Endodermal cell (in vitro differentiated cells): ENCODE measurements around the gene KIF3A. TPM values are rescaled to one million over a fixed set of nuclear protein-coding genes. Genes with fewer than 3 reads are reported as not detected.

Experiments
- DNase-seq: peaks from one replicate; pipeline ENCODE4 v3.0.0-alpha.2; 2017
- H3K27ac ChIP-seq: 2 replicates; pipeline ENCODE4 v1.5.1; 2013; ENCODE audit warnings: mild to moderate bottlenecking, low read depth, low read length, moderate library complexity
- H3K27me3 ChIP-seq: 2 replicates; pipeline ENCODE4 v1.6.1; 2013; ENCODE audit warnings: mild to moderate bottlenecking, low read length, moderate library complexity; ENCODE audit not compliant: insufficient read depth, control insufficient read depth, poor library complexity, severe bottlenecking
- H3K36me3 ChIP-seq: 2 replicates; pipeline ENCODE4 v1.7.0; 2013; ENCODE audit warnings: mild to moderate bottlenecking, low read length, moderate library complexity; ENCODE audit not compliant: control insufficient read depth, insufficient read depth
- H3K4me1 ChIP-seq: one replicate; pipeline ENCODE4 v1.7.0; 2013; ENCODE audit warnings: low read length; ENCODE audit not compliant: control insufficient read depth, insufficient read depth
- H3K4me3 ChIP-seq: 2 replicates; pipeline ENCODE4 v1.5.1; 2013; ENCODE audit warnings: mild to moderate bottlenecking, low read length, moderate library complexity
- H3K9ac ChIP-seq: 2 replicates; pipeline ENCODE4 v1.6.1; 2013; ENCODE audit warnings: mild to moderate bottlenecking, low read length, moderate library complexity; ENCODE audit not compliant: poor library complexity, severe bottlenecking; ENCODE audit errors: extremely low read depth
- H3K9me3 ChIP-seq: 2 replicates; pipeline ENCODE4 v1.6.1; 2013; ENCODE audit warnings: mild to moderate bottlenecking, low read length, moderate library complexity; ENCODE audit not compliant: control insufficient read depth
- H3K27ac Mint-ChIP-seq: 2 replicates; pipeline ENCODE4 v1.8.0; 2020; ENCODE audit warnings: mixed read lengths
- H3K27me3 Mint-ChIP-seq: 2 replicates; pipeline ENCODE4 v1.8.0; 2021; ENCODE audit warnings: mild to moderate bottlenecking, mixed read lengths; ENCODE audit not compliant: insufficient read depth
- H3K36me3 Mint-ChIP-seq: 2 replicates; pipeline ENCODE4 v1.8.0; 2020; ENCODE audit warnings: low read depth, mixed read lengths
- H3K4me1 Mint-ChIP-seq: 2 replicates; pipeline ENCODE4 v1.8.0; 2020; ENCODE audit warnings: mixed read lengths
- H3K4me3 Mint-ChIP-seq: 2 replicates; pipeline ENCODE4 v1.8.0; 2020; ENCODE audit warnings: mild to moderate bottlenecking, moderate library complexity, mixed read lengths
- H3K9me3 Mint-ChIP-seq: 2 replicates; pipeline ENCODE4 v1.8.0; 2020; ENCODE audit warnings: mild to moderate bottlenecking, mixed read lengths
- WGBS, 2 experiments: methylation state at CpG; one replicate each; pipeline versions ENCODE4 v1.1.5 to v1.1.7; 2013; ENCODE audit warnings: missing lambda C conversion rate in 2 of 2, mixed read lengths in 1 of 2; ENCODE audit not compliant: insufficient coverage in 1 of 2, insufficient read length in 1 of 2; 5-methylcytosine and 5-hydroxymethylcytosine counted together
- total RNA-seq, 2 donors: library from RNA; stranded (reverse); fragmentation: NEBNext Ultra II Directional in 1 of 2; extraction: Animal tissue kit (Norgen Biotek cat#: 25700) in 1 of 2; gene quantifications; 2 replicates in 1 of 2; 3 replicates in 1 of 2; pipeline ENCODE4 v1.2.1, GENCODE V29; 2021
- TF ChIP-seq, protein P1 (sequence below): fragments of 200-600 bp; sonication (generic); conservative IDR thresholded peaks from 2 replicates; pipeline ENCODE4 v1.5.0; 2021; ENCODE audit warnings: antibody characterized with exemption, mild to moderate bottlenecking

The KIF3A gene
- total RNA-seq, 2 donors from 2014 or later, result 19.6 to 25.2 TPM

DNA sequence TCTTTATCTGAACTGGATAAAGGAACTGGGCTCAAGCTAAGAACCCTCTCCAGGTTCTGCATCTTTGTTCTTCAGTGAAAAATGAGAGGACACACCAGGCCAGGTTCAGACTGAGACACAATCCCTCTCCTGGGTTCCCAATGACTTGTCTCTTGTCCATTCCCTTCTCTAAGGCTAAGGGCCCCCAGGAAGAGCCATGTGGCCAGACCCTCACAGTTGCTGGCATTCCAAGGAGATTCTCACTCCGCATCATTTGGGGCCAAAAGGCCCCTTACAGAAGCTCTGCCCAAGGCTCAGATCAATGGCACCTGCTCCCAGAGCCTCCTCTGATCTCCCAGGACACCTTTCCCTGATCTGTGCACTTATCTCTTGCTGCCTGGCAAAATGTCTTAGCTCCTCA is 58.6 kb downstream of the KIF3A start:
- no peaks in the 10 kb centered on the region for H3K36me3 ChIP-seq
- WGBS, 2 experiments, result 96 to 100% methylated on average over 1 of the region's 1 CpG
- no peaks in the 10 kb centered on the region for H3K9me3 ChIP-seq
- Mint-ChIP-seq H3K27me3 (no peaks in the 10 kb centered on the region), H3K36me3 (no peaks in the 10 kb centered on the region), H3K27ac (no peak overlapping the region), H3K4me1 (peaks cover 14% of the 10 kb centered on the region), H3K9me3 (no peaks in the 10 kb centered on the region), H3K4me3 (no peak overlapping the region)
- H3K27me3 ChIP-seq, result no peaks in the 10 kb centered on the region
- peaks cover 6% of the 10 kb centered on the region for H3K4me1 ChIP-seq
- H3K9ac ChIP-seq, result no peak overlapping the region
- no peak for DNase-seq
- no peak overlapping the region for H3K27ac ChIP-seq
- H3K4me3 ChIP-seq, result no peak overlapping the region
- TF ChIP-seq, protein P1, sequence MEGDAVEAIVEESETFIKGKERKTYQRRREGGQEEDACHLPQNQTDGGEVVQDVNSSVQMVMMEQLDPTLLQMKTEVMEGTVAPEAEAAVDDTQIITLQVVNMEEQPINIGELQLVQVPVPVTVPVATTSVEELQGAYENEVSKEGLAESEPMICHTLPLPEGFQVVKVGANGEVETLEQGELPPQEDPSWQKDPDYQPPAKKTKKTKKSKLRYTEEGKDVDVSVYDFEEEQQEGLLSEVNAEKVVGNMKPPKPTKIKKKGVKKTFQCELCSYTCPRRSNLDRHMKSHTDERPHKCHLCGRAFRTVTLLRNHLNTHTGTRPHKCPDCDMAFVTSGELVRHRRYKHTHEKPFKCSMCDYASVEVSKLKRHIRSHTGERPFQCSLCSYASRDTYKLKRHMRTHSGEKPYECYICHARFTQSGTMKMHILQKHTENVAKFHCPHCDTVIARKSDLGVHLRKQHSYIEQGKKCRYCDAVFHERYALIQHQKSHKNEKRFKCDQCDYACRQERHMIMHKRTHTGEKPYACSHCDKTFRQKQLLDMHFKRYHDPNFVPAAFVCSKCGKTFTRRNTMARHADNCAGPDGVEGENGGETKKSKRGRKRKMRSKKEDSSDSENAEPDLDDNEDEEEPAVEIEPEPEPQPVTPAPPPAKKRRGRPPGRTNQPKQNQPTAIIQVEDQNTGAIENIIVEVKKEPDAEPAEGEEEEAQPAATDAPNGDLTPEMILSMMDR, result no peak

DNA sequence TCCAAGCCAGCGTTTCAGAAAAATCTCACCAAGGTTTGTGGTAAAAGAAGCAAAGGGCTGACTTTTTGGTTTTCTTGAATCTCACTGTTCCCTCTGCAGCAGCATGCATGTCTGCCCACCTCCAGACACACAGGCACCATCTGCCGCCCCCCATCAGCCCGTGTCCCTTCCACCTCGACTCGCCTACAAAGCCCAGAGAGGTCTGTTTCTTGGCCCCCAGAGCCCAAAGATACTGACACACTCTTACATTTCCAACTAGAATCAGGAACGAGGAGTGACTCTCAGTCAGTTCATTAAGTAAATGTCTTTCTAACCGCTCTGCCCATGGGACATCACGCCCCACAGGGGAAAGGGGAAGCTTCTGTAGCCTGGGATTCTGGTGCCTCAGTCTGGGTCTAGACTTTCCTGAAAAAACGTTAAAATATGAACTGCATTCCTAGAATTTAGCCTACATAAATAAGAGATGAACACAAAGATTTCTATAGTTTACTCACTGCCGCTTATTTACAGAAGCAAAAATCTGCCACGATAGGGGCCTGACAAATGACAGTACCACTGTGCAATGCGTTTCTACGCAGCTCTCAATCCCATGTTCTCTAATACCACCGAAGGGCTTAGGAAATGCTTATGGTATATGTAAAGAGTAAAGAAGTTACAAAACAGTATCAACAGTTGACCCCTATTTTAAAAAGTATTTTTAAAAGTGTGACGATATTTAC is 59.5 kb downstream of the KIF3A start:
- DNase-seq, result peak; percentile 39
- H3K27ac ChIP-seq, result no peak overlapping the region
- no peak overlapping the region for H3K4me3 Mint-ChIP-seq
- H3K4me3 ChIP-seq, result no peak overlapping the region
- no peaks in the 10 kb centered on the region for H3K27me3 ChIP-seq
- no peaks in the 10 kb centered on the region for H3K9me3 Mint-ChIP-seq
- peaks cover 20% of the 10 kb centered on the region for H3K4me1 Mint-ChIP-seq
- no peaks in the 10 kb centered on the region for H3K36me3 ChIP-seq
- H3K9ac ChIP-seq, result no peak overlapping the region
- WGBS, 2 experiments, result 91 to 92% methylated on average over 9 to 15 of the region's 15 CpGs
- no peaks in the 10 kb centered on the region for H3K36me3 Mint-ChIP-seq
- H3K27me3 Mint-ChIP-seq, result no peaks in the 10 kb centered on the region
- H3K9me3 ChIP-seq, result no peaks in the 10 kb centered on the region
- peaks cover 6% of the 10 kb centered on the region for H3K4me1 ChIP-seq
- TF ChIP-seq, protein P1, result no peak
- H3K27ac Mint-ChIP-seq, result peak overlapping the region; percentile 28

DNA sequence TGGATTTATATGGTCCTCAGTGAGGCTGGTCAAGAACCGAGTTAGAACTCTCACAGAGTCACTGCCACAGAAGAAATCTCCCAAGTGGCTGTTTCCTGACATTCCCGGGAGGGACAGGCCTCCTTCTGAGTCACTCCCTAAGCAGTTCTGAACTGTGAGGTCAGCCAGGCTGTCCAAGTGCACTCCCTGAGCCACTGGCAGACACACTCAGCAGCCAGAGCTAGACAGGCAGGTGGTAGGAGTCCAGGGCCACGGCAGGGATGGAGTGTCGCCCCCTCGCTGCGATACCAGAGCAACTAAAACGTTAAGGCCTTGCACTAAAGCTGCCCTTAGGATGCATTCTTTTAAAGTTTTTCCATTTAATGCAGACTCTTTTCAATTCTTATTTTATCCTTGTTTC is 60.2 kb downstream of the KIF3A start:
- H3K9me3 Mint-ChIP-seq, result no peaks in the 10 kb centered on the region
- TF ChIP-seq, protein P1, result peak; percentile 63
- H3K27ac Mint-ChIP-seq, result no peak overlapping the region
- Histone ChIP-seq H3K36me3 (no peaks in the 10 kb centered on the region), H3K9ac (no peak overlapping the region), H3K27me3 (no peaks in the 10 kb centered on the region), H3K9me3 (no peaks in the 10 kb centered on the region), H3K27ac (no peak overlapping the region), H3K4me3 (no peak overlapping the region), H3K4me1 (peaks cover 6% of the 10 kb centered on the region)
- H3K36me3 Mint-ChIP-seq, result no peaks in the 10 kb centered on the region
- peak; percentile 78 for DNase-seq
- H3K27me3 Mint-ChIP-seq, result no peaks in the 10 kb centered on the region
- H3K4me1 Mint-ChIP-seq, result peaks cover 20% of the 10 kb centered on the region
- WGBS, 2 experiments, result 55 to 79% methylated on average over 4 to 7 of the region's 7 CpGs
- H3K4me3 Mint-ChIP-seq, result no peak overlapping the region
